ENCODE measurements around the gene CELF4. TPM values are rescaled to one million over a fixed set of nuclear protein-coding genes. Genes with fewer than 3 reads are reported as not detected.

Gene CELF4
- not detected for total RNA-seq
- polyA plus RNA-seq, result under 1 TPM in 3 of 4 donors, not detected in 1; 0.08 to 0.30 (median 0.08) TPM

DNA sequence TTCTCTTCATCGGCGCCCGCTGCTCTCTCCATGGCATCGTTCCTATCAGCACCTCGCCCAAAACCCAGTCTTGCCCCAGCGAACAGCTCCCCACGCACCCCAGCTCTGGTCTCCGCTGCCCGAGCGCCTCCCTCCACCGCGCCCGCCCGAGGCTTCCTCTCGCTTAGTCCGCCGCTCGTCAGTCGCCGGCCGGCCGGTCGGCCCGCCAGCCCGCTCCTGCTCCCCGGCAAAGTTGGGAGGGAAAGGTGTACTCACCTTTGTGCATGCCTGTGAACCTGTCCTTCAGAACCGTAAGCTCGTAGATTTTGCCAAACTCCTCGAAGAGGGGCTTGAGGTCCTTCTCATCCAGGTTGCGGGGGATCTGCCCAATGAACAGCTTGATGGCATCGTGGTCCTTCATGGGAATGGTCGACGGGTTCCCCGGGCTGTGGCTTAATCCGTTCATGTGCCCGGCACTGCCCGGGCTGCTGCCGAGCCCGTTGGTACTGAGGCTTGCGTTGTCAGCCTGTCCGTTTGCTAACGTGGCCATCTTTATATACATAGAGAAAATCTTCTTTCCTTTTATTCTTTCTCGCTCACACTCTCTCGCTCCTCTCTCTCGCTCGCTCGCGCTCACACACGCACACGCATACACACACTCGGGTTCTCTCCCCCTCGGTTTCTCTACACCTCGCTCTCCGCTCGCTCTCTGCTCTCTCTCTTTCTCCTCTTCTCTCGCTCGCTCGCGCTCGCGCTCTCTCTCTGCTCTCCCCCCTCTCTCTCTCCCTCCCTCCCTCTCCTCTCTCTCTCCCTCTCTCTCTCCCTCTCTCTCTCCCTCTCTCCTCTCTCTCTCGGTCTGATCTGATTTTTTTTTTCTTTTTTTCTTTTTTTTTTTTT lies at the start of gene CELF4:
Gene CELF4, minus strand, starts transcription at position 698 of the 876 bp plus-strand sequence.
- H3K27ac ChIP-seq (ENCODE audit: insufficient read depth, low read length, poor library complexity, severe bottlenecking), result no peak within 1 kb of the TSS
- H3K27me3 ChIP-seq (ENCODE audit: control insufficient read depth, insufficient read depth, low read length), result peaks cover 17% of the 10 kb centered on the region
- Mint-ChIP-seq H3K36me3 (peaks cover 8% of the 10 kb centered on the region), H3K4me3 (peak within 1 kb of the TSS in 2 of 4 donors; percentile 59 to 66), H3K27ac (no peak within 1 kb of the TSS), H3K27me3 (peaks cover 67% of the 10 kb centered on the region), H3K4me1 (peaks cover 0 to 23% (median 6%) of the 10 kb centered on the region in 4 donors), H3K9me3 (peaks cover 0 to 7% (median 0%) of the 10 kb centered on the region in 7 donors)
- no peak for DNase-seq
- no peak for ATAC-seq (ENCODE audit: low read depth in 2 of 2)
- H3K9me3 ChIP-seq (ENCODE audit: control insufficient read depth in 2 of 2, low read length in 2 of 2), result no peaks in the 10 kb centered on the region
- H3K4me1 ChIP-seq (ENCODE audit: control insufficient read depth, insufficient read depth, low read length, poor library complexity, severe bottlenecking), result peaks cover 15% of the 10 kb centered on the region
- no peaks in the 10 kb centered on the region for H3K36me3 ChIP-seq (ENCODE audit: control insufficient read depth, insufficient read depth, low read length)
- H3K4me3 ChIP-seq (ENCODE audit: low read depth, low read length), result no peak within 1 kb of the TSS

DNA sequence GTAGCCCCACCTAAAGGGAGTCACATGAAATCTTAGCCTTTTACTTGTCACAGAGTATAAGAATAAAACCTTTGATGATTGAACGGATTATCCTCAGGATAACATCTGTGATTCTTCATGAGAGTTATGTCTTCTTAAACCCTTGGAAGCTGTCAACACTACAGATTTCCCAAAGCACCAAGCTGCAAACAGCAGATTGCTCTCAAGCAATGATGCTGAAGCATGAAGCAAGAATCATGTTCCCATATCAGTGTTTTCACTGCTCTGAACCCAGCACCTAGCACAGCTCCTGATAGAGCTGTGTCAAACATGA lies 47.6 kb upstream of the CELF4 start:
- DNase-seq (no peak), ATAC-seq (ENCODE audit: low read depth in 2 of 2) (no peak)
- Mint-ChIP-seq H3K27me3 (no peaks in the 10 kb centered on the region), H3K4me3 (no peak overlapping the region), H3K4me1 (no peaks in the 10 kb centered on the region), H3K27ac (no peak overlapping the region), H3K9me3 (peaks cover 0 to 4% (median 0%) of the 10 kb centered on the region in 7 donors), H3K36me3 (no peaks in the 10 kb centered on the region)
- Histone ChIP-seq H3K27me3 (ENCODE audit: control insufficient read depth, insufficient read depth, low read length) (no peaks in the 10 kb centered on the region), H3K9me3 (ENCODE audit: control insufficient read depth in 2 of 2, low read length in 2 of 2) (no peaks in the 10 kb centered on the region), H3K4me3 (ENCODE audit: low read depth, low read length) (no peak overlapping the region), H3K4me1 (ENCODE audit: control insufficient read depth, insufficient read depth, low read length, poor library complexity, severe bottlenecking) (no peaks in the 10 kb centered on the region), H3K36me3 (ENCODE audit: control insufficient read depth, insufficient read depth, low read length) (no peaks in the 10 kb centered on the region), H3K27ac (ENCODE audit: insufficient read depth, low read length, poor library complexity, severe bottlenecking) (no peak overlapping the region)

DNA sequence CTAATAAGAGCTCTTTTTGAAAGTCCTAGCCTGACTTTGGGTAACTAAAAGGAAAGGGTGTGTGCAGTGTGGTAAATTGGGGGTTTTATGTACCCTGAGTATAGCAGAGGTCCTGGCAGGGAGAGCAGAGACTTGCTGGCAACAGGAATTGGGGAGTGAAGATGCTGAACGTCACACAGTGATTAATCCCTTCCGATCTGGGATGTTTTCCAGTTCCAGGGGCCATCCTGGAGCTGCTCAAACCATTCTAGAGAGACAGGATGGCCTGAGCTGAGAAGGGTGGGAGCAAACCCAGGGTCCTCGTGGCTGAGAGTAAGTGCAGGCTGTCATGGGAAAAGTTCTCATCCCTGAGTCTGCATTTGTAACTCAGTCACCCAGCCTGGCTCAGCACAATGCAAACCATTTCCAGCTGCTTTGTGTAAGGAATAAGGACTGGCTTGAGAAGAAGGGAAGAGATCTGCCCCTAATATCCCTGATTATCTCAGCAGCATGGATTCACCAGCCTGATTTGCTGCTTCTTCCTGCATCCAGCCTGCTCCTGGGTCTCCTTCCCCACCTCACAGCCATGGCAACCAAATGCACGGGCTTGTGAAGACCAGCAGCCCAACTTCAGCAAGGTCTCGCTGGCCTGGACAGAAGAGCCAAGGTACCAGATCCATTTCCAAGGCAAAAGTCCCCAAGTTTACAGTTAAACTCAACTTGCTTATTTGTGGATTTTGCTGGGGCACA lies 47.1 kb upstream of the CELF4 start:
- no peak overlapping the region for H3K27ac Mint-ChIP-seq
- H3K4me3 Mint-ChIP-seq, result no peak overlapping the region
- Histone ChIP-seq H3K36me3 (ENCODE audit: control insufficient read depth, insufficient read depth, low read length) (no peaks in the 10 kb centered on the region), H3K9me3 (ENCODE audit: control insufficient read depth in 2 of 2, low read length in 2 of 2) (no peaks in the 10 kb centered on the region), H3K27ac (ENCODE audit: insufficient read depth, low read length, poor library complexity, severe bottlenecking) (no peak overlapping the region), H3K4me1 (ENCODE audit: control insufficient read depth, insufficient read depth, low read length, poor library complexity, severe bottlenecking) (no peaks in the 10 kb centered on the region), H3K27me3 (ENCODE audit: control insufficient read depth, insufficient read depth, low read length) (no peaks in the 10 kb centered on the region), H3K4me3 (ENCODE audit: low read depth, low read length) (no peak overlapping the region)
- DNase-seq (no peak), ATAC-seq (ENCODE audit: low read depth in 2 of 2) (no peak)
- H3K36me3 Mint-ChIP-seq, result no peaks in the 10 kb centered on the region
- H3K4me1 Mint-ChIP-seq, result no peaks in the 10 kb centered on the region
- H3K9me3 Mint-ChIP-seq, result peaks cover 0 to 6% (median 0%) of the 10 kb centered on the region in 7 donors
- no peaks in the 10 kb centered on the region for H3K27me3 Mint-ChIP-seq

DNA sequence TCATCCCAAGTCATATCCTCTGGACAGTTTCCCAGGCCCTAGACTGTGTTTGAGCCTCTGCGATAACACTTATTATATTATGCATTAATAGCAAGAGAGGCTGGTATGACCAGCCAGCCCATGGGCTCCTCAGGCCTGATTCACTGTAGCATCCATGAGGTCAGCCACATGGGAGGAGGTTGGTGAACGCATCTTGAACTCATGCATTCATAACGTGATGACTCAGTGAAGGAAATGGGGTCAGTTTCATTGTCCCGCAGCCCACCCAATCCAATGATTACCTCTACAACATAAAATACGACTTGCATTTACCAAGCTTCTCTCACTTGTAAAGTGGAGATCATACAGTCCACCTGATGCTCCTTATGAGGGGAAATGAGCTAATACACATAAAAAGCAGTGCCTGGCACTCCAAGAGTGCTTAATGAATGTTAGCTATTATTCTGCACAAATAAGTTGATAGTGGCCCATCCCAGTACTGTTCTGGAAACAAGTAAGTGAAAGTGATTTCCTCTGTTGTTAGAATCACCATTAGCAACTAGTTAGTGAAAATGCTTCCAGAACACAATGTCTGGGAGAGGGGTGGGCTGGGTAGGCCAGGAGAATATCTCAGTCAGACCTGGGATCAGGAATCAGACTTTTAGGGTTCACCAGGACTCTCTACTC lies 46.1 kb upstream of the CELF4 start:
- no peaks in the 10 kb centered on the region for H3K36me3 Mint-ChIP-seq
- H3K9me3 ChIP-seq (ENCODE audit: control insufficient read depth in 2 of 2, low read length in 2 of 2), result no peaks in the 10 kb centered on the region
- no peak overlapping the region for H3K27ac Mint-ChIP-seq
- H3K27ac ChIP-seq (ENCODE audit: insufficient read depth, low read length, poor library complexity, severe bottlenecking), result no peak overlapping the region
- H3K9me3 Mint-ChIP-seq, result peaks cover 0 to 6% (median 0%) of the 10 kb centered on the region in 7 donors
- H3K4me1 Mint-ChIP-seq, result no peaks in the 10 kb centered on the region
- no peaks in the 10 kb centered on the region for H3K27me3 Mint-ChIP-seq
- H3K27me3 ChIP-seq (ENCODE audit: control insufficient read depth, insufficient read depth, low read length), result no peaks in the 10 kb centered on the region
- no peak overlapping the region for H3K4me3 Mint-ChIP-seq
- H3K4me3 ChIP-seq (ENCODE audit: low read depth, low read length), result no peak overlapping the region
- H3K4me1 ChIP-seq (ENCODE audit: control insufficient read depth, insufficient read depth, low read length, poor library complexity, severe bottlenecking), result no peaks in the 10 kb centered on the region
- DNase-seq (no peak), ATAC-seq (ENCODE audit: low read depth in 2 of 2) (no peak)
- H3K36me3 ChIP-seq (ENCODE audit: control insufficient read depth, insufficient read depth, low read length), result no peaks in the 10 kb centered on the region

DNA sequence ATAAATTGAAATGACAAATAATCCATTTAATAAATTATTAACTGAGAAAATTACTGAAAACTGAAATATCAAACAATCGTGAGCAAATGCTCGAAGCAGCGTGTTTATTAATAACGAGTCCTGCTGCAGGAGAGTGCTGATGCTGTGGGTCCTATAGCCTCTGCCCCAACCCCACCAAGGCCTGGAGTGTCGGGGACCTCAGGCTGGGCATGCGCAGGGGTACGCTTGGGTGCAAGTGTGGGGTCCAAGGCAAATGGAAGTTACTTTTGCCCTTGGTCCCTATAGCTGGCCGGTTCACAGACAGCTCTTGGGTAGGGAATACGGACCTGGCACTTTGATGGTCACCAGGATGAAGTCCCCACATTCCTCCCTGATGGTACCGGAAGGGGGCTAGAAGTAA lies 43.3 kb upstream of the CELF4 start:
- H3K9me3 ChIP-seq (ENCODE audit: control insufficient read depth in 2 of 2, low read length in 2 of 2), result no peaks in the 10 kb centered on the region
- DNase-seq (no peak), ATAC-seq (ENCODE audit: low read depth in 2 of 2) (no peak)
- Mint-ChIP-seq H3K27ac (no peak overlapping the region), H3K9me3 (peaks cover 0 to 7% (median 1%) of the 10 kb centered on the region in 7 donors), H3K4me3 (no peak overlapping the region), H3K4me1 (no peaks in the 10 kb centered on the region), H3K27me3 (no peaks in the 10 kb centered on the region), H3K36me3 (no peaks in the 10 kb centered on the region)
- H3K4me1 ChIP-seq (ENCODE audit: control insufficient read depth, insufficient read depth, low read length, poor library complexity, severe bottlenecking), result no peaks in the 10 kb centered on the region
- no peaks in the 10 kb centered on the region for H3K27me3 ChIP-seq (ENCODE audit: control insufficient read depth, insufficient read depth, low read length)
- no peaks in the 10 kb centered on the region for H3K36me3 ChIP-seq (ENCODE audit: control insufficient read depth, insufficient read depth, low read length)
- no peak overlapping the region for H3K27ac ChIP-seq (ENCODE audit: insufficient read depth, low read length, poor library complexity, severe bottlenecking)
- no peak overlapping the region for H3K4me3 ChIP-seq (ENCODE audit: low read depth, low read length)

DNA sequence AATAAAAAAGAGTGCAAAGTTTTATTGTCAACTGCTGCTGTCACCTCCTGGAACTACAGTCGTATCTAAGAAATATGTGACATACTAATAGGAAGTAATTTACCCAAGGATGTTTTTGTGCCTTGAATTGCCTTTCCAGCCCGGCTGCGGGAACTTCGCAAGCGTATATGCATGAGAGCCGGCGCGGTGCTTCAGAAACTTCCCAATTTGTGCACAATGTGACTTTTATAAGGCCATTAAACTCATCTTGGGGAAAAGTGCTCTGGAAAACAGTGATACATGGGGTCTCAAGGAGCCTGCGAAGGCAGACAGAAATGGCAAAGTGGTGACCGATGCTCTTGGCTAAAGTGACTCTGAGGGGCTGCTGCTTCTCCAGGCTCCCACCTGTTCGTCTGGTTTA lies 41.7 kb upstream of the CELF4 start:
- Mint-ChIP-seq H3K4me3 (no peak overlapping the region), H3K27ac (no peak overlapping the region), H3K36me3 (no peaks in the 10 kb centered on the region), H3K27me3 (no peaks in the 10 kb centered on the region), H3K4me1 (no peaks in the 10 kb centered on the region), H3K9me3 (peaks cover 0 to 10% (median 2%) of the 10 kb centered on the region in 7 donors)
- DNase-seq (no peak), ATAC-seq (ENCODE audit: low read depth in 2 of 2) (no peak)
- no peak overlapping the region for H3K4me3 ChIP-seq (ENCODE audit: low read depth, low read length)
- H3K9me3 ChIP-seq (ENCODE audit: control insufficient read depth in 2 of 2, low read length in 2 of 2), result no peaks in the 10 kb centered on the region
- H3K36me3 ChIP-seq (ENCODE audit: control insufficient read depth, insufficient read depth, low read length), result no peaks in the 10 kb centered on the region
- no peaks in the 10 kb centered on the region for H3K27me3 ChIP-seq (ENCODE audit: control insufficient read depth, insufficient read depth, low read length)
- H3K4me1 ChIP-seq (ENCODE audit: control insufficient read depth, insufficient read depth, low read length, poor library complexity, severe bottlenecking), result no peaks in the 10 kb centered on the region
- no peak overlapping the region for H3K27ac ChIP-seq (ENCODE audit: insufficient read depth, low read length, poor library complexity, severe bottlenecking)

DNA sequence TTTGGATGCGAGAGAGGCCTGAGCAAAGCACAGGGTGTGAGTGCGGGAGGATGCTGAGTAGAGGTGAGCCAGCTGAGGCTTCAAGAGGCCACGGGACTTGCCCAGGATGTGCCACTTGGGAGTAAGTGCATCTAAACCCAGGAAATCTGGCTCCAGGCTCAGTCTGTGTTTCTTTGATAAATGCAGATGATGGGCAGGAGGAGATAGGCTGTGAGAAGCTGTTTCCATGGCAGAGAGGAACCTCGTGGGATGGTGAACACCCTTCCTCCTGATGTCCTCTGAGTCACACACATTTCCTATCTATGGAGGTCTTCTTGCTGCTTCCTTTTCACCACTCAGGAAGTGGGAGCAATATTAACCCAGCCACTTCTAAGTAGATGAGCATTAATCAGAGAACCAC lies 38.4 kb upstream of the CELF4 start:
- Mint-ChIP-seq H3K9me3 (peaks cover 0 to 10% (median 2%) of the 10 kb centered on the region in 7 donors), H3K36me3 (no peaks in the 10 kb centered on the region), H3K4me1 (no peaks in the 10 kb centered on the region), H3K27me3 (no peaks in the 10 kb centered on the region), H3K27ac (no peak overlapping the region), H3K4me3 (no peak overlapping the region)
- no peak overlapping the region for H3K4me3 ChIP-seq (ENCODE audit: low read depth, low read length)
- DNase-seq (no peak), ATAC-seq (ENCODE audit: low read depth in 2 of 2) (no peak)
- no peaks in the 10 kb centered on the region for H3K4me1 ChIP-seq (ENCODE audit: control insufficient read depth, insufficient read depth, low read length, poor library complexity, severe bottlenecking)
- no peaks in the 10 kb centered on the region for H3K36me3 ChIP-seq (ENCODE audit: control insufficient read depth, insufficient read depth, low read length)
- H3K27ac ChIP-seq (ENCODE audit: insufficient read depth, low read length, poor library complexity, severe bottlenecking), result no peak overlapping the region
- H3K9me3 ChIP-seq (ENCODE audit: control insufficient read depth in 2 of 2, low read length in 2 of 2), result no peaks in the 10 kb centered on the region
- H3K27me3 ChIP-seq (ENCODE audit: control insufficient read depth, insufficient read depth, low read length), result no peaks in the 10 kb centered on the region
